ENCODE results near the gene KDM3A. TPM values are rescaled to one million over a fixed set of nuclear protein-coding genes. Genes with fewer than 3 reads are reported as not detected.

The KDM3A gene
- total and polyA plus RNA-seq, 12 donors: 16.7 to 54.6 (median 33.8) TPM

DNA sequence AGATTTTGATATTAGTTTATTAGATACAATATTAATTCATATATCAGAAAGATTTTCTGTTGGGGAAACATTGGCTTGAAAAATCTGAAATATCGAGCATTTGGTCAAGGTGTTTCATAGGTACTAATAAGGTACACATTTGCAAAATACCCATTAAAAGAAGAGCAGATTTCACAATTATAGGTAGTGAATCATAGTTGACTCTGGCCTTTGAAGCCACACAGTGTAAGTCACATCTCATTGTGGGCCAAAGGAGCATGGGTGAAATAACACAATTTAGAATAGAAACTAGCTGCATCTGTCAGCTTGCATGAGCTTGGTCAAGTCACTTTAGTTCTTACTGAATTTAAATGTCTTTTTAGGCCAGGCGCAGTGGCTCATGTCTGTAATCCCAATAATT is 4.9 kb downstream of the KDM3A start:
- no peak for TF ChIP-seq POLR2A (IDR thresholded peaks at IDR 0.05)
- no peak for TF ChIP-seq CTCF (IDR thresholded peaks at IDR 0.05)
- Histone ChIP-seq H3K9me3 (replicated peaks in 1 of 3) (no peaks in the 10 kb centered on the region), H3K27me3 (no peaks in the 10 kb centered on the region), H3K4me3 (no peak overlapping the region), H3K27ac (no peak overlapping the region), H3K36me3 (replicated peaks in 1 of 2) (peaks cover 0 to 16% of the 10 kb centered on the region in 2 donors), H3K4me1 (replicated peaks in 1 of 2) (peaks cover 8 to 52% of the 10 kb centered on the region in 2 donors)
- intact Hi-C loops (cut with DNase I): no loop called here
- no peak for DNase-seq
- WGBS, 4 donors: 91 to 100% (median 95%) methylated on average over 2 of the region's 2 CpGs

GRCh38 chr2:86453836-86454235 is 12.7 kb downstream of the KDM3A start:
- intact Hi-C loops (cut with DNase I): no loop called here
- peak; percentile 53 to 90 (median 74) for DNase-seq

DNA sequence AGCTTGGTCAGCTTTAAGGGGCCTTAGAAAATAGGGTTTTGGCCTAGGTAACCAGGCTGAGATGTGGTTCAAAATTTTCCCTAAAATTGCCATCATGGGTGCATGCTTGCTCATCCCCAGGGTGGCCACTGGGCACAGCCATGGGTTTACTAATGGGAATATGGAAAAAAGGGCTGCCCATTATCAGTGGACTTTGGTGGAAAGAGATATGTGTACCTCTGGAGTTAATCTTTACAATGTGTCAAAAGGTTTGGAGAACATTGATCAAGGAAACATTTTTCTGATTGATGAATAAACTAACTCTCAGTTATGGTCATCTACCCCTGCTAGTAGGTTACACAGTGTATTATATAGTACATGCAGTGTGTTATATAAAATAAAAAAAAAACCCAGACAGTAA is 13.1 kb downstream of the KDM3A start:
- intact Hi-C loops (cut with DNase I): no loop called here
- no peak overlapping the region for H3K4me3 ChIP-seq
- no peaks in the 10 kb centered on the region for H3K9me3 ChIP-seq (replicated peaks in 1 of 3)
- DNase-seq: no peak
- H3K27me3 ChIP-seq: no peaks in the 10 kb centered on the region
- H3K4me1 ChIP-seq (replicated peaks in 1 of 2): peaks cover 7 to 13% of the 10 kb centered on the region in 2 donors
- TF ChIP-seq CTCF (IDR thresholded peaks at IDR 0.05) (no peak), POLR2A (IDR thresholded peaks at IDR 0.05) (no peak)
- H3K27ac ChIP-seq: peak overlapping the region in 2 of 5 donors; percentile 9 to 13
- peaks cover 0 to 76% of the 10 kb centered on the region in 2 donors for H3K36me3 ChIP-seq (replicated peaks in 1 of 2)

More at GRCh38 chr2:86453836-86454235, 12.7 kb downstream of the KDM3A start:
- peak overlapping the region in 2 of 5 donors; percentile 9 to 13 for H3K27ac ChIP-seq
- H3K36me3 ChIP-seq (replicated peaks in 1 of 2): peaks cover 0 to 72% of the 10 kb centered on the region in 2 donors
- TF ChIP-seq POLR2A (IDR thresholded peaks at IDR 0.05): no peak
- no peak for TF ChIP-seq CTCF (IDR thresholded peaks at IDR 0.05)
- no peak overlapping the region for H3K4me3 ChIP-seq
- 8 to 21% (median 13%) methylated on average over 2 of the region's 2 CpGs for WGBS, 4 donors
- H3K9me3 ChIP-seq (replicated peaks in 1 of 3): no peaks in the 10 kb centered on the region
- peaks cover 7 to 16% of the 10 kb centered on the region in 2 donors for H3K4me1 ChIP-seq (replicated peaks in 1 of 2)
- H3K27me3 ChIP-seq: no peaks in the 10 kb centered on the region

GRCh38 chr2:86455181-86455580 is 14.0 kb downstream of the KDM3A start:
- DNase-seq: no peak
- TF ChIP-seq CTCF (IDR thresholded peaks at IDR 0.05) (no peak), POLR2A (IDR thresholded peaks at IDR 0.05) (no peak)
- Histone ChIP-seq H3K4me3 (no peak overlapping the region), H3K4me1 (replicated peaks in 1 of 2) (peaks cover 7 to 10% of the 10 kb centered on the region in 2 donors), H3K36me3 (replicated peaks in 1 of 2) (peaks cover 0 to 78% of the 10 kb centered on the region in 2 donors), H3K27ac (no peak overlapping the region), H3K9me3 (replicated peaks in 1 of 3) (no peaks in the 10 kb centered on the region), H3K27me3 (no peaks in the 10 kb centered on the region)
- WGBS, 4 donors: 86 to 96% (median 96%) methylated on average over 5 of the region's 5 CpGs
- intact Hi-C loops (cut with DNase I): no loop called here
